Measurements from ENCODE around the gene NEGR1.

- no peak for TF ChIP-seq CTCF (conservative IDR thresholded peaks at IDR 0.05; ENCODE audit: low read depth in 2 of 2)
- no peak for TF ChIP-seq POLR2AphosphoS5 (IDR thresholded peaks at IDR 0.05; ENCODE audit: low read depth)
- no peak for TF ChIP-seq EZH2phosphoT487 (IDR thresholded peaks at IDR 0.05; ENCODE audit: unreplicated experiment)
- no peak for TF ChIP-seq EZH2 (IDR thresholded peaks at IDR 0.05; ENCODE audit: low read depth, unreplicated experiment)
- no peak for TF ChIP-seq ZNF331 (CRISPR knock-in tag; IDR thresholded peaks at IDR 0.05; ENCODE audit: low read depth)
- TF ChIP-seq, protein P1, sequence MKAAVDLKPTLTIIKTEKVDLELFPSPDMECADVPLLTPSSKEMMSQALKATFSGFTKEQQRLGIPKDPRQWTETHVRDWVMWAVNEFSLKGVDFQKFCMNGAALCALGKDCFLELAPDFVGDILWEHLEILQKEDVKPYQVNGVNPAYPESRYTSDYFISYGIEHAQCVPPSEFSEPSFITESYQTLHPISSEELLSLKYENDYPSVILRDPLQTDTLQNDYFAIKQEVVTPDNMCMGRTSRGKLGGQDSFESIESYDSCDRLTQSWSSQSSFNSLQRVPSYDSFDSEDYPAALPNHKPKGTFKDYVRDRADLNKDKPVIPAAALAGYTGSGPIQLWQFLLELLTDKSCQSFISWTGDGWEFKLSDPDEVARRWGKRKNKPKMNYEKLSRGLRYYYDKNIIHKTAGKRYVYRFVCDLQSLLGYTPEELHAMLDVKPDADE (IDR thresholded peaks at IDR 0.05) = no peak
- TF ChIP-seq, protein P2, sequence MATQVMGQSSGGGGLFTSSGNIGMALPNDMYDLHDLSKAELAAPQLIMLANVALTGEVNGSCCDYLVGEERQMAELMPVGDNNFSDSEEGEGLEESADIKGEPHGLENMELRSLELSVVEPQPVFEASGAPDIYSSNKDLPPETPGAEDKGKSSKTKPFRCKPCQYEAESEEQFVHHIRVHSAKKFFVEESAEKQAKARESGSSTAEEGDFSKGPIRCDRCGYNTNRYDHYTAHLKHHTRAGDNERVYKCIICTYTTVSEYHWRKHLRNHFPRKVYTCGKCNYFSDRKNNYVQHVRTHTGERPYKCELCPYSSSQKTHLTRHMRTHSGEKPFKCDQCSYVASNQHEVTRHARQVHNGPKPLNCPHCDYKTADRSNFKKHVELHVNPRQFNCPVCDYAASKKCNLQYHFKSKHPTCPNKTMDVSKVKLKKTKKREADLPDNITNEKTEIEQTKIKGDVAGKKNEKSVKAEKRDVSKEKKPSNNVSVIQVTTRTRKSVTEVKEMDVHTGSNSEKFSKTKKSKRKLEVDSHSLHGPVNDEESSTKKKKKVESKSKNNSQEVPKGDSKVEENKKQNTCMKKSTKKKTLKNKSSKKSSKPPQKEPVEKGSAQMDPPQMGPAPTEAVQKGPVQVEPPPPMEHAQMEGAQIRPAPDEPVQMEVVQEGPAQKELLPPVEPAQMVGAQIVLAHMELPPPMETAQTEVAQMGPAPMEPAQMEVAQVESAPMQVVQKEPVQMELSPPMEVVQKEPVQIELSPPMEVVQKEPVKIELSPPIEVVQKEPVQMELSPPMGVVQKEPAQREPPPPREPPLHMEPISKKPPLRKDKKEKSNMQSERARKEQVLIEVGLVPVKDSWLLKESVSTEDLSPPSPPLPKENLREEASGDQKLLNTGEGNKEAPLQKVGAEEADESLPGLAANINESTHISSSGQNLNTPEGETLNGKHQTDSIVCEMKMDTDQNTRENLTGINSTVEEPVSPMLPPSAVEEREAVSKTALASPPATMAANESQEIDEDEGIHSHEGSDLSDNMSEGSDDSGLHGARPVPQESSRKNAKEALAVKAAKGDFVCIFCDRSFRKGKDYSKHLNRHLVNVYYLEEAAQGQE (IDR thresholded peaks at IDR 0.05; ENCODE audit: unreplicated experiment) = no peak
- TF ChIP-seq CREB1 (CRISPR knock-in tag; IDR thresholded peaks at IDR 0.05; ENCODE audit: low read depth) = no peak
- no peak for TF ChIP-seq JUNB (IDR thresholded peaks at IDR 0.05; ENCODE audit: unreplicated experiment)
- TF ChIP-seq ZNF114 (CRISPR knock-in tag; IDR thresholded peaks at IDR 0.05) = no peak
- TF ChIP-seq NANOG (IDR thresholded peaks at IDR 0.05; ENCODE audit: borderline replicate concordance) = no peak
- no peak for TF ChIP-seq STAT1 (IDR thresholded peaks at IDR 0.05; ENCODE audit: unreplicated experiment)
Observed at GRCh38 chr1:71792264-71792663, 490.1 kb downstream of the NEGR1 start.

All from GM23338 (cell line).